ENCODE measurements around the gene OR1I1.
"Not testable (repeated sequence)": the region's sequence is repeated elsewhere in the genome, so short reads cannot be mapped to it uniquely, and the experiment has no call there.

Gene OR1I1

GRCh38 chr19:15093001-15093400 lies 11.0 kb downstream of the OR1I1 start:
- CTCF ChIA-PET: interaction anchor here (0.6 to 2.1 kb wide), 7 partner anchors 9 to 719 kb away, joined by 3 to 23 read pairs (median 5); no protein-coding TSS in a partner anchor
- no peak overlapping the region for H3K27ac ChIP-seq
- POLR2A ChIA-PET (ENCODE audit: low non-redundant PET): no interaction called here
- no peak for TF ChIP-seq CTCF (conservative IDR thresholded peaks at IDR 0.05; ENCODE audit: low read depth)
- no peak for DNase-seq (ENCODE audit: low spot score)

- no peak for DNase-seq (ENCODE audit: low spot score)
- no peak for TF ChIP-seq CTCF (conservative IDR thresholded peaks at IDR 0.05; ENCODE audit: low read depth)
- POLR2A ChIA-PET (ENCODE audit: low non-redundant PET): no interaction called here
- no peak overlapping the region for H3K27ac ChIP-seq
- CTCF ChIA-PET: interaction anchor here (0.7 to 2.0 kb wide), 3 partner anchors 10 to 65 kb away, joined by 3 to 5 read pairs (median 4); no protein-coding TSS in a partner anchor
These were observed 14.2 kb downstream of the OR1I1 start for GRCh38 chr19:15096223-15096622.

- DNase-seq (ENCODE audit: low spot score); H3K27ac ChIP-seq; POLR2A ChIA-PET (ENCODE audit: low non-redundant PET): not testable (repeated sequence)
- CTCF ChIA-PET: interaction anchor here (0.6 kb wide), 1 partner anchor 174 kb away, joined by 4 read pairs; no protein-coding TSS in a partner anchor
These were observed 16.0 kb downstream of the OR1I1 start for GRCh38 chr19:15097980-15098379.

GRCh38 chr19:15098460-15098859 lies 16.4 kb downstream of the OR1I1 start:
- POLR2A ChIA-PET (ENCODE audit: low non-redundant PET): no interaction called here
- no peak overlapping the region for H3K27ac ChIP-seq
- no peak for DNase-seq (ENCODE audit: low spot score)
- no peak for TF ChIP-seq CTCF (conservative IDR thresholded peaks at IDR 0.05; ENCODE audit: low read depth)
- CTCF ChIA-PET: interaction anchor here (0.6 kb wide), 1 partner anchor 174 kb away, joined by 4 read pairs; no protein-coding TSS in a partner anchor

- TF ChIP-seq CTCF (conservative IDR thresholded peaks at IDR 0.05; ENCODE audit: low read depth): no peak
- H3K27ac ChIP-seq: no peak overlapping the region
- DNase-seq (ENCODE audit: low spot score): no peak
- CTCF ChIA-PET: no interaction called here
- POLR2A ChIA-PET (ENCODE audit: low non-redundant PET): no interaction called here
These were observed 17.1 kb downstream of the OR1I1 start for GRCh38 chr19:15099017-15099582.

GRCh38 chr19:15101479-15102082 lies 19.6 kb downstream of the OR1I1 start:
- peak; percentile 74 for TF ChIP-seq CTCF (conservative IDR thresholded peaks at IDR 0.05; ENCODE audit: low read depth)
- DNase-seq (ENCODE audit: low spot score): no peak
- CTCF ChIA-PET: interaction anchor here (0.5 to 2.0 kb wide), 7 partner anchors 10 to 320 kb away, joined by 3 to 7 read pairs (median 3); no protein-coding TSS in a partner anchor
- POLR2A ChIA-PET (ENCODE audit: low non-redundant PET): no interaction called here
- H3K27ac ChIP-seq: no peak overlapping the region

GRCh38 chr19:15104003-15104402 lies 22.0 kb downstream of the OR1I1 start:
- POLR2A ChIA-PET (ENCODE audit: low non-redundant PET): no interaction called here
- DNase-seq (ENCODE audit: low spot score): no peak
- H3K27ac ChIP-seq: no peak overlapping the region
- CTCF ChIA-PET: no interaction called here
- no peak for TF ChIP-seq CTCF (conservative IDR thresholded peaks at IDR 0.05; ENCODE audit: low read depth)

Data from RWPE1 (cell line).